HG03159 (cell line): ENCODE data around the gene MUTYH.

Experiments used
- ATAC-seq: cut with Tn5 transposase; IDR thresholded peaks from one replicate; pipeline ENCODE4 v1.9.1; 2021; ENCODE audit warnings: mild to moderate bottlenecking, moderate library complexity; ENCODE audit not compliant: unreplicated experiment

The MUTYH gene

DNA sequence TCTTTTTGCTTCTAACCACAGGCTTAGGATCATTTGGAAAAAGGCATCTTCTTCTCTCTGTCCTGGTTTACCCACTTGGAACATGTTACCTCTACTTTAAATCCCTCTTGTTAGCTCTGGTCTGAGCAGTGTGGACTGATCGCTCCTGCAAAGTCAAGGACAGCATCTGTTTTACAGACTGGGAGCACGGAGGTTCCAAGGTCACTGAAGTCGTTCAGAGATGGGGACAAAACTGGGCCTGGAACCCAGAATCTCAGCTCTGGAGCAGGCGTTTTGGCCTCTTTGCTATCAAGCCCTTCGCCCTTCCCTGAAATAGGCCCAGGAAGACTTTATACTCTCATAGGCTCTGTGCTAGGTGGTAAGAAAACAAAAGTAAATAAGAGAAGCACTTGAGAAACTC is 11.3 kb upstream of the MUTYH start:
- ATAC-seq, result no peak

DNA sequence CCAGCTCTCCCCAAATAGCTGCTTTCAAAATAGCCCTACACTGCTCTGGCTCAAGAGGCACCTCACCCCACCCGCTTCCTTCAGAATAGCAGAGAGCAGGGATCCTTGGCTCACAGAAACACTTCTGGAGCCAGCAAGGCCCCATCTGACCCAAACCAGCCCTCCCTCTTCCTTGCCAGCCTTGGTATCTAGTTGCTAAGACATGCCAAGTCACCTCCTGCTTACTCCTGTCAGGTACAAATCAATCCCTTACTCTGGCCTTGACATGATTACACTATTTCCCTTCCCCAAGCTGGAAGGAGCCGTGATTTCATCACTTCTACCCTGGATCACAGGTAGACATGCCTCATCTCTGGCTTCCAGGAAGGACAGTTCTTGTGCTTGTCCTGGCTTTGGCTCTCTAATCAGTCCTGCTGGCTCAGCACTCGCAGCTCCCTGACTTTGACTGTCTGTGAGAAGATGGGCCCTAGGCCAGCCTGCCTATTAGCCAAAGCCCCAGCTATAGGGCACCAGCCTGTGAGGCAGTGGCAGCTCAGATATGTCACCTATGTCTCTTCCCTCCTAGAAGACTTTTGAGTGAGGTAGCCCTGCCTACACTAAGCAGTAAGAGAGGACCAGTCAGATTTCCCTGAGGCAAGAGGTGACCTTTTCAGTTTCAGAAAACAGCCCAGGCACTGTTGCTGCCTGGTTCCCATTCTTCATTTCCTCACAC is 8.9 kb upstream of the MUTYH start:
- no peak for ATAC-seq

DNA sequence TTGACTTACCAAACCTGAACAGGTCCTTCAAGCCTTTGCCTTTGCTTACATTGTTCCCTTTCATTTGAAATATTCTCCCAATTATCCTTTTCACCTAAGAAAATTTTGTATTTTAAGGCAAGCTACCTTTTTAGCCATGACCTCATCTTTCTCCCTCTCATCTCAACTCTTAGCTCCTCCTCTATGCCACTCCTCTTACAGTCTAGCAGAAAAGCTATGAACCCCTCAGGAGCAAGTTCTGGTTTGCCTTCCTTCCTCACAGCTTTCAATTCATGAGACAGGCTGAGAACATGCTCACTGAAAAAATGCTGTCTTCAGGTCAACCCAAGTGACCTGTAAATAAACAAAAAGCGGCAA is 8.3 kb upstream of the MUTYH start:
- ATAC-seq, result no peak

DNA sequence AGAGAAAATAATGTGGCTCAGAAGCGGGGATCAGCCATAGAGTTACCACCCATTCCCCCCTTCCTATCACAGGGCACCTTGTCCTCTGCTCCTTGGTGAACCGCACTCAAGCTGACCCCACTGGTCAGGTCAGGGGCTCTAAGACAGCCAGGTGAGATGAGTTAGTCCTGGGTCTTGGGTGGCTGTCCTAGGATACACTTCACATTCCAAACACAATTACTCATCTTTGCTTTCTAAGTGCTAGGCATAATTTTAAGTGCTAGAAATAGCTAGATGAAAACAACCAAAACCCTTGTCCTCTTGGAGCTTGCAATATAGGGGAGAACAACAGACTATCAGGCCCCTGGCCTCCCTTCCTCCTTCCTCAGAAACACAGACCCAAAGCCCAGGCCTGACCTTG is 7.8 kb upstream of the MUTYH start:
- no peak for ATAC-seq

DNA sequence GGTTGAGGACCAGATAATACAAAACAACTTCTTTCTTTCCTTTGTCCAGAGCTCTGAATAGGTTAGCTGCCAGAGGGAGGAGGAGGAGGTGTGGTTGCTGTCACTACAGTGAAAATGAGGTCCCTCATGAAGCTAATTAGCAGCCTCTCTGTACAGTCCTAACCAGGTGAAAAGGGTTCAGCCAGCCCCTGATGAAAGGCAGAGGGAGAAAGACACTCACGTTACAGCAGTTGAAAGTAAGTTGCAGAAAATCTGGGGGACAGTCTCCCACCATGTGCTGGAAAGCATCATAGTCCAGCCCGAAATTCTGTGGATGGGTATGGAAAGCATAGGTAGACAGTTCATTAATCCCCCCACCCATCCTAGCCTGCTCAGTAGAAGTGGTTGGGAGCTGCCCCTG is 6.2 kb upstream of the MUTYH start:
- no peak for ATAC-seq

DNA sequence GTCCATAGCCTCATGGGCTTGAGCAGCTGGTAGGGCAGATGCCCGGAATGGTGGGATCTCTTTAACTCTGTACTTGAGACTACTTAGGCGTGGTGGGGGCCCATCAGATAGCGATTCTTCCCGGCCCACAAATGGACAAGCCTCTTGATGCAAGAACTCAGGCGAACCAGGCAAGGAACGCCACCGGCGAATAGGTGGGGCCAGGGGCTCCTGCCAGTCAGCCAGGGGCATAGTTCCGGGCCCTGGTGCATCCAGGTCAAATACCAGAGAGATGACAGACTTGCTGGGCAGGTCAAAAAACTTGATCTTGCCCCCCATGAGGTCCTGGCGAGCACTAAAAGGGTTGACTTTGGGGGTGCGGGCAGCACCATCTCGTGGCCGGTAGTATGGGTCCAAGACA is 4.8 kb upstream of the MUTYH start:
- no peak for ATAC-seq

DNA sequence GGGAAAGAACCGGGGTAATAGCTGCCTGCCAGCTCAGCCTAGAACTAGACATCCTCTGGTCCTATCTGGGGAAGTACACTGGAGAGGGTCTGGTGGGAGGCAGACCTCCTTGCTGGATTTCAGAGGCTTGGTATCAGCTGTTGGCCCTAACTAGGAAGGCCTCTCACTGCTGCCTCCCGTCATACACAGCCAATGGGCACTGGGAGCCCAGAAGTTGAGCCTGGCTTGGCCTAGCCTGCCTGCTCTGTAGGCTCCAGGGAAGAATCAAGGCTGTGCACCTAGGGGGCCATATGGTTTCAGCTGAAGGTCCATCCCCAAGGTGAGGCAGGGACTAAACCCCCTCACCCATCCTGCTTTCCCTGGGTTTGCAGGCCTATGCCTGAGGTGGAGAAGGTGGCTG is 4.3 kb upstream of the MUTYH start:
- no peak for ATAC-seq

DNA sequence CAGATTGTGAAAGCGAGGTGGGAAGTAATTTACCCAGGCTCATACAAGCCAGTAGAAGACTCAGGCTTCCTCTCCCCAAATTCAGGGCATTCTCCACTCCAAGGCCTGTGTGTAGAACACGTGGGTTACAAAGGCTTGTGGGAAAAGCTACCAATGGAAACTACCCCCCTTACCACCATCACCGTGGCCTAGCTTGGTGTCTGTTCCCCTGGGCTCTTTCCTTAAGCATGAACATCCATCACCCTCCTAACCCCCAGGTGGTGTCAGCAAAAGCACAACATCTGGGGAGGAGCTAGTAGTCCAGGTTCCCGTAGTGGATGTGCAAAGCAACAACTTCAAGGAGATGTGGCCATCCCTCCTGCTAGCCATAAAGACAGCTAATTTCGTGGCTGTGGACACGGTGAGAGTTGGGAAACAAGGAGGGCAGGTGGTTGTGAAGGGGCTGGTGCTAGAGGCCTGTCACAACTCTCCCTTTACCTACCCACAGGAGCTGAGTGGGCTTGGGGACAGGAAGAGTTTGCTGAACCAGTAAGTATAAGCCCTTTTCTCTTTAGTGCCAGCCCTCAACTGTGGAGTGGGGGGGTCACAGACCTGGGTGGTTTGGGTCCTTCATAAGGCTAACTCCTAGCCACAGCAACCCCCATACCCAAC is 701 bp upstream of the MUTYH start:
- no peak for ATAC-seq

DNA sequence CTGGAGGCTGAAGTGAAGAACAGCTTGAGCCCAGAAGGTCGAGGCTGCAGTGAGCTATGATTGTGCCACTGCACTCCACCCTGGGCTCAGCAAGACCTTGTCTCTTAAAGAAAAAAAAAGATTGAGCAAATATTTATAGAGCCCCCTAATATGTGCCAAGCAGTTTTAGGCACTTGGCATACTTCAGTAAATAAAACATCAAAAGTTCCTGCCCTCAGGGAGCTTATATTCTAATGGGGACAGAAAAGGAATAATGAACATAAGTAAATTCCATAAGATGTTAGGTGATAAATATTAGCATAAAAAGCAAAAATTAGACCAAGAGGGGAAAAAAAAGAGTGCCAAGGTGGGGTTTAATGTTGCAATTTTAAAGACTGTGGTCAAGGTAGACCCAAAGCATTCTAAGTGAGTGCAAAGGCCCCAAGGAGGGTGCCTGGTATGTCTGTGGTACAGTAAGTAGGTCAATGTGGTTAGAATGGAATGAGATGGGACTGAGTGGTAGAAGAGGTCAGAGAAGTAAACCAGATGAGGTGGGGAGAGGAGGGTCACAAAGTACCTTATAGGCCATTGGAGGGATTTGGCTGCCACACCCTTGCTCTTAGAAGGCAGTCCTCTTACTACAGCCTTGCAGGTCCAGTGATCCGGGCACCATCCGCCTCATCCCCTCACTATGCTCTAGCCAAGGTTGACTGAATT is 2.5 kb downstream of the MUTYH start:
- no peak for ATAC-seq

DNA sequence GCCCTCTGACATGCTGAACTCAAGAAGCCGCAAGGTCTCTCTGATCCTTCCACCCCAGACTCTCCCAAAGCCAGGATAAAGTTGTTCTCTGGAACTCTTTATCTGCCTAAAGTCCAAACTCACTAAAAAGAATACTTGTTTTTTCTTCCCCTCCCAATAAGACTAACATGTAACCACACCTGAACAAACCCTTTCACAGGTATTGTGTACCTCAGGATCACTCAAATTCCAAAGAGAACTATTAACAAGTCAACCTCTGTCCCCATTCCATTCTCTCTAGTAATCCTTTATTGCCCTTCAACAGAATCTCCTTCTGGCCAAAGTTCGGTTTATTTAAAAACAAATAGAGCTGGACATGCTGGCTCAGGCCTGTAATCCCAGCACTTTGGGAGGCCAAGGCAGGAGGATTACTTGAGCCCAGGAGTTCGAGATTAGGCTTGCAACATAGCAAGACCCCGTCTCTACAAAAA is 4.3 kb downstream of the MUTYH start:
- ATAC-seq, result no peak

DNA sequence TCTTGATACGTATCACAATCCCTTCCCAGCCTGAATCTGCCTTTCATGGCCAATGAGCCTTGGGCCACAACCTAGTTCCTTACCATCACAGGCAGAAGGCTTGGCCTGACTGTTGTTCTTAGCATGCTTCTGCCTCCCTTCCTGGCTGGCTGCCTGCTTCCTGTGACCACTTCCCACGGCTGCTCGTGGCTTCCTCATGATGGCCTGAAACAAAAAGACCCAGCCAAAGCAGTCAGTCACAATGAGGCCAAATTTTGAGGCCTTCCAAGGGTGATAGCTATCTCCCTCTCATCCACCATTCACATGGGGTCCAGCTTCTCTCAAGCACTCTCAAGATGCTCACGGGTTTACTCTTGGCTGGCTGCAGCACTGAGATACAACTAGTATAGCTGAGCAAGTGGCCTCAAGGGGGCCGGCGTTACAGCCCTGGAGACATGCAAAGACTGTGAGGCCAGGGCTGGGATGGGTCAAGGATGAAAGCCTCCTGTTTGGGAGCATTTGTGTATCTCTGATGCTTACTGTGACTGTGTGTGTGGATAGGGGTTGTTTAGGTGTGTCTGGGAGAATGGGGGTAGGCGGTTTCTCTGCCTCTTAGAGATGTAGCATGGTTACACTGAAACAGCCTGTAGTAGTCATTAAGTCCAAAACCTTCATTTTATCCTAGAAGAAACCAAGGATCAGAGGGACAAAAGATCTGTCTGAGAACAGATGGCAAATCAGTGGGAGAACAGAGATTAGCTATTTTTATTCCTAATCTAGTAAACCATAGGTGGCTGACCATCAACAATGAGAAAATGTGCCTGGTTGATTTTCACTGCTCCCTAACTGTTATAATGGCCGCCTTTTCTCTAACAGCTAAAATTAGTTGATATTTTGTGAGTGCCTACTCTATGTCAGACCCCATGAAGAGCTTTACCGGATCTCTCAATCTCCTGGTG is 5.7 kb downstream of the MUTYH start:
- no peak for ATAC-seq

DNA sequence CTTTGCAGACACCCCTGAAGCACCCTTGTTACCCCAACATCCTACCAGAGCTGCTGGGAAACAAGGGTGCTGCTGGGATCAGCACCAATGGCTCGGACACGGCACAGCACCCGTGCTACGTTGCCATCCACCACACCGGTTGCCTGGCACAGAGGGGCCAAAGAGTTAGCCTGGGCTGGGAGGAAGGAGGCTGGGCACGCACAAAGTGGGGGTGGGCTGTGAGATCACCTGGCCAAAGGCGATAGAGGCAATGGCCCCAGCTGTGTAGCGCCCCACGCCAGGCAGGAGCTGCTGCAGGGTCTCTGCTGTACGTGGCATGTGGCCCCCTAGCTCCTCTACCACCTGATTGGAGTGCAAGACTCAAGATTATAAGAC is 7.9 kb downstream of the MUTYH start:
- ATAC-seq, result no peak

DNA sequence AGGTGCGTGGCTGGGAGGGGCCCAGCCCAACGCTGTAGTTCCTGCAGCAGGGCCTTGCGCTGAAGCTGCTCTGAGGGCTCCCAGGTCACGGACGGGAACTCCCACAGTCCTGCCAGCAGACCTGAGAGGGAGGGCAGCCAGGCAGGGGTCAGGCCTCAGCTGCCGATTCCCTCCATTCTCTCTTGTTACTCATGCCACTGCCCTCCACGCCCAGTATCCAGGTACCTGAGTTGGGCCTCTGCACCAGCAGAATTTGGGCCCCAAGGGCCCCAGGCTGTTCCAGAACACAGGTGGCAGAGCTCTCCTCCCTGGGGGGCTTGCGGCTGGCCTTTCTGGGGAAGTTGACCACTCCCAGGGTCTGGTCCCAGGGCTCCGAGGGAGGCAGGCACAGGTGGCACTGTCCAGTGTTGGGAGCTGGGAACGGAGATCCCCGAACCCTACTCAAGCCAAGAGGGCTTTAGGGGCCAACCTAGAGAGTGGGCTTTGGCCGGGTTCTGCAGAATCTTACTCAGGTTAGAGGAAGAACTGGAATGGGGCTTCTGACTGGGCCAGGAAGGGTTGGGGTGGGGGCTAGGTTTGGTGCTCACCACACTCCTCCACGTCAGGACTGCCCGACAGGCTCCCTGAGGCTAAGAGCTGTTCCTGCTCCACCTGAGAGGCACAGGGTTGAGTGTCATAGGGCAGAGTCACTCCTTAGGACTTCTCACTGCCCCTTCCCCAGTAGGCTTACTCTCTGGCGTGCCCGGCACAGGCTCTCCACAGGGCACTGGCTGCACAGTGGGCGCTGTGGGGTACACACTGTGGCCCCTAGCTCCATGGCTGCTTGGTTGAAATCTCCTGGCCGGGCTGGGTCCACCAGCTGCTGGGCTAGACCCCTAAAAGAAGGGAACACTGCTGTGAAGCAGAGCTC is 8.5 kb downstream of the MUTYH start:
- ATAC-seq, result no peak

DNA sequence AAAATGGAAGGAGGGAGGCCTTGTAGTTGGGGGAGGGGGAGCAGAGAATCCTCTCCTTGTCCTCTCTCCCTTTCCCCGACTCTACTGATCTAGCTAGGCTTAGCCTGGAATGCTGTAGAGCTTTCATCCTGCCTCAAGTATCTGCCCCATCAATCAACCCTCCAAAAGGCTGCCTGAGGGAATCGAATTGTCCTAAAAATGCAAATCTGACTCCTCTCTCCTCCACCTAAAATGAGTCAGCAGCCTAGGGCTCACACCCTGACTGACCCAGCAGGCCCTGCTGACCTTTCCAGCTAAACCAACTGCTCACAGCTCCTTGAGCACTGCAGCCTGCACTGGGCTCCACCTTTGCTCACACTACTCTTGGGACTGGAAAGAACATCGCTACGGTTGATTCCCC is 10.8 kb downstream of the MUTYH start:
- no peak for ATAC-seq

DNA sequence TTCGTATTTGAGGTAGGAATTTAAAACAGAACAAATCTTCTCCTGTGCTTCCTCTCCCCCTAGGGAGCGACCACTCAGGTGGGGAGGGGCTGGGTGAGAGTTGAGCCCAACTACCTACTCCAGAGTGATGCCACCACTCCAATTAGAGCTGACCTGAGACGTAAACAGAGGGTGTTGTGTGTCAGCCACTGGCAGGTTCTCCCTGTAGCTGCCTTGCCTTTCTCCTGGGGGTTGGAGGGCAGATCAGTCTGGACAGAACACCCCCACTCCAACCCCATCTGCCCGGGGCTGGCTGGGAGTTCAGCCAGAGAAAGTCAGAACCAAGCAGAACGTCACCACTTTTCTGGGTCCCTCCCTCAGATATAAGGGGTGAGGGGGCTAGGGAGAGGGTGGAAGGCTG is 11.6 kb downstream of the MUTYH start:
- ATAC-seq, result no peak

DNA sequence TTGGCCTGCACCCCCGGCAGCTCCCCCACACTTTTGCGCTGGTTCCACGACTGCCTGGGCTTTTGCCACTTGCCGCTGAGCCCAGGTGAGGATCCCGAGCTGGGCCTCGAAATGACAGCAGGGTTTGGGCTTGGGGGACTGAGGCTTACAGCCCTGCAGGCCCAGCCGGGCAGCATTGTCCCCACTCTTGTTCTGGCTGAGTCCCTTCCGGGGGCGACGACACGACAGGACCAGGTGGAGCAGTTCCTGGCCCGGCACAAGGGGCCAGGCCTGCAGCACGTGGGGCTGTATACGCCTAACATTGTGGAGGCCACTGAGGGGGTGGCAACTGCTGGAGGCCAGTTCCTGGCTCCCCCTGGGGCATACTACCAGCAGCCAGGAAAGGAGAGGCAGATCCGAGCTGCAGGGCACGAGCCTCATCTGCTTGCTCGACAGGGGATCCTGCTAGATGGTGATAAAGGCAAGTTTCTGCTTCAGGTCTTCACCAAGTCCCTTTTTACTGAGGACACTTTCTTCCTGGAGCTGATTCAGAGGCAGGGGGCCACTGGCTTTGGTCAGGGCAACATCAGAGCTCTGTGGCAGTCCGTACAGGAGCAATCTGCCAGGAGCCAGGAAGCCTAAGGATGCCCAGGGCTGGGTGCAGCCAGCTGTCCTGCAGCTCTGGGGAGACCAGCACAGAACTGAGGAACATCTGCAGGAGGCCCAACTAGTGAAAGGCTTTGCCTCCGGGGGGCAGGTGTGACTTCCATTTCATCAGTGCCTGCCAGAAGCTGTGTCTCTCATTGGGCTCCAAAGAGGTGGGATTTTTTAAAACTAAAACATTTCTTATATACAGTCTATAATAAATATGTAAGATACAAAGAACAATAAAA is 12.4 kb downstream of the MUTYH start:
- ATAC-seq, result no peak

DNA sequence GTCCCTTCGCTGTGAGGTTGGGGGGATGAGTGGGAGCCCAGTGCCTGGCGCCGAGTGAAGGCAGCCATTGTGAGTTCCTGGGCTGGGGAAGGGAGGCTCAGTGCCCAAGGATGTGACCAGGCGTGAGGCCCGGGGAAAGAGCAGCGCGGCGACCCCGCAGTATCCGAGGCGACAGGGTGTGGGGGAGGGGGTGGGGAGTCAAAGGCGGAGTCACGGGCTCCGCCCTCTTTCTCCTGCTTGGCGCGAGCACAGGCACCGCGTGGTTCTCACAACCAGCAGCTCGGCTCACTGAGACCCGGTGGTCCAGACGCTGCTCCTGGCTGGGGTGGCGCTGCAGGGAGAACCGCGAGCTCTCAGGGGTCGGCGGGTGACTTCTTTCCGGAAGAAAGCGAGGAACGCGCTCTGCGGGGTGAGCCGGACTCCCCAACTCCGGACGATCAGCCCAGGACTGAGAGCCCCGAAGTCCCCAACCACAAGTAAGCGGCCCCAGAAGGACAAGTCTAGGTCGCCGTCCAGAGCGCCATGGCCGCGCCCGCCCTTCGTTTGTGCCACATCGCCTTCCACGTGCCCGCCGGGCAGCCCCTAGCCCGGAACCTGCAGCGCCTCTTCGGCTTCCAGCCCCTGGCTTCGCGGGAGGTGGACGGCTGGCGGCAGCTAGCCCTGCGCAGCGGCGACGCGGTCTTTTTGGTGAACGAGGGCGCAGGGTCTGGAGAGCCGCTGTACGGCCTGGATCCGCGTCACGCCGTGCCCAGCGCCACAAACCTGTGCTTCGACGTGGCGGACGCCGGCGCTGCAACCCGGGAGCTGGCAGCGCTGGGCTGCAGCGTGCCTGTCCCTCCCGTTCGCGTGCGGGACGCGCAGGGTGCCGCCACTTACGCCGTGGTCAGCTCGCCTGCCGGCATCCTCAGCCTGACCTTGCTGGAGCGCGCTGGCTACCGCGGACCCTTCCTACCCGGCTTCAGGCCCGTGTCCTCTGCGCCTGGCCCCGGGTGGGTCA is 13.3 kb downstream of the MUTYH start, which contains the start of gene HPDL:
TSS of gene HPDL (plus strand) at position 269 of the 997 bp plus-strand sequence. CDS start at position 523, 254 bp downstream.
- ATAC-seq, result no peak
